Subcutaneous abdominal adipose tissue (tissue), 5 donors: ENCODE results near the gene ESYT2.

Experiments used
- H3K27ac ChIP-seq: one replicate; pipeline ENCODE4 v1.7.0; 2013; ENCODE audit warnings: low read depth, mild to moderate bottlenecking, inconsistent platforms, low read length, moderate library complexity
- H3K27me3 ChIP-seq, 5 donors: one replicate each; pipeline ENCODE4 v1.7.0; 2013; ENCODE audit warnings: low read length in 5 of 5, inconsistent platforms in 1 of 5; ENCODE audit not compliant: control insufficient read depth in 5 of 5, insufficient read depth in 4 of 5
- H3K36me3 ChIP-seq, 5 donors: one replicate each; pipeline ENCODE4 v1.7.0; 2013; ENCODE audit warnings: low read length in 5 of 5; ENCODE audit not compliant: control insufficient read depth in 5 of 5, insufficient read depth in 5 of 5
- H3K4me1 ChIP-seq, 5 donors: one replicate each; pipeline ENCODE4 v1.7.0; 2013; ENCODE audit warnings: low read length in 5 of 5, mild to moderate bottlenecking in 3 of 5, moderate library complexity in 1 of 5; ENCODE audit not compliant: control insufficient read depth in 5 of 5, insufficient read depth in 5 of 5
- H3K4me3 ChIP-seq, 5 donors: one replicate each; pipeline ENCODE4 v1.7.0; 2013; ENCODE audit warnings: low read length in 5 of 5, low read depth in 1 of 5
- H3K9ac ChIP-seq, 5 donors: one replicate each; pipeline ENCODE4 v1.7.0; 2013; ENCODE audit warnings: low read length in 5 of 5, mild to moderate bottlenecking in 4 of 5, moderate library complexity in 3 of 5
- H3K9me3 ChIP-seq, 5 donors: one replicate each; pipeline ENCODE4 v1.7.0; 2013; ENCODE audit warnings: low read length in 5 of 5; ENCODE audit not compliant: control insufficient read depth in 5 of 5
- donor health status: healthy.
- donor health status: healthy.
- donor health status: healthy.
- donor health status: healthy.
- donor health status: healthy.

Gene ESYT2

DNA sequence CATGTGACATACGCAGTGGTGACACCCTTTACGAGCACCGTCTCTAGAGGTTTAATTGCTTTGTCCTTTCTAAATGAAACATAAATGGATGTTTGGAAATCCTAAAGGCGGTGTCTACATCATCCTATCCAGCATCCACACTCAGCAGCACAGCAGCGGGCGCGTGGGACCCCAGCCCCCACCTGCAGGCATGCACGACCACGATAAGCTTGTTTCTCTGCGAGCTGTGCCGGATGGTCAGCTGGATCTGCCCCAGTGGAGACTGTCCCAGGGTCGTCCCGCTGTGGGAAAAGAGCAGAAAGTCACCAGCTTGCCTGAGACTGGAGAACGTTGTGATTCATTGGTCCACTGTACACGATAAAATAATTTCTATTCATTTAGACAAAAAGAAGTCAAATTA, 90.5 kb downstream of the ESYT2 start:
- Histone ChIP-seq H3K9me3 (no peaks in the 10 kb centered on the region), H3K27ac (no peak overlapping the region), H3K27me3 (no peaks in the 10 kb centered on the region), H3K4me1 (peaks cover 0 to 22% (median 15%) of the 10 kb centered on the region in 5 donors), H3K36me3 (peaks cover 11 to 97% (median 90%) of the 10 kb centered on the region in 5 donors), H3K9ac (no peak overlapping the region), H3K4me3 (no peak overlapping the region)

DNA sequence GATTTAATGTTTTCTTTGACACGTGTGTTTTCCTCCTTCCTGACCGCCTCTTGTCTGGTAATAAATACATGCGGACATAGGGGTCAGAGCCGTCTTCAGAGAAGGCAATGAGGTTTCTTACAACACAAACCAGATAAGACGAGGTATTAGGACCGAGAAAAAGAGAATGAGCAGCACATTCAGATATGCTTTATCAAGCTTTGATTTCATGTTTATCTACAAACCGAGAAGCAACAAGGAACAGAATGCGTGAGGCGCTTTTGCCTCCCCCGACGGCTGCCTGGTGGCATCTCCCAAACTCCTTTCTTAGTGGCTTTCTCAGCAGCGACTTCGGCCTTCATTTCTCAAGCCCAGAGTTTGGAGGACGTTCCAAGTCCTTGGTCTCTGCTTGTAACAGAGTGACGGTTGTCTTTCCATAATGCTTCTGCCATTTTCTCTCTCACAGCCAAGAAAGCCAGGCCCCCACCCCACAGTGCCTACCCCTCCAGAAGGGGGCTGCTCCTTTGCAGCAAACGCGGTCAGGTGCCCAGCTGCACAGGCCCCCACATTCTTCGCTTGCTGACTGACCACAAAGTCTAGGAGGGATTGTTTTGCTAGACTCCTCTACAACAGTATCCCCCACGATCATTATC, 92.1 kb downstream of the ESYT2 start:
- H3K9me3 ChIP-seq = no peaks in the 10 kb centered on the region
- H3K4me1 ChIP-seq = peaks cover 0 to 22% (median 15%) of the 10 kb centered on the region in 5 donors
- no peak overlapping the region for H3K9ac ChIP-seq
- H3K27ac ChIP-seq = no peak overlapping the region
- H3K4me3 ChIP-seq = no peak overlapping the region
- H3K27me3 ChIP-seq = no peaks in the 10 kb centered on the region
- peaks cover 16 to 90% (median 86%) of the 10 kb centered on the region in 5 donors for H3K36me3 ChIP-seq

DNA sequence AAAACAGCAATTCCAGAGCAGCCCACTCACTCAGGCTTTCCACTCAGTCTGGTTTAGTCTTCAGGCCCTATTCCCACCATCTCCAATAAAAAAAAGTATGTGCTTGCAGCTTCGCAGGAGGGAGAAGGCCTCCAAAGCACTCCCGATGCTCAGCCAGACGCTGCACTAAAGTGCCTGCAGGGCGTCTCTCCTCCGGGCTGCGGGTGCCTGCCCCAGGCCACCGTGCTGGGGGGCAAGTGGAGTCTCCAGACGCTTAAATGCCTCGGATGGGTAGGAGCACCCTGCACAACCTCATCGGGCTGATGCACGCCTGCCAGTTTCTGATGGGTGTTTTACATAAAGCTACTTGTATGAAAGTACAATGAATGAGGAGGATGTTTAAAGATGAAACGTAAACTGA, 93.4 kb downstream of the ESYT2 start:
- H3K4me1 ChIP-seq = peaks cover 0 to 17% (median 14%) of the 10 kb centered on the region in 5 donors
- H3K27ac ChIP-seq = no peak overlapping the region
- no peak overlapping the region for H3K9ac ChIP-seq
- no peaks in the 10 kb centered on the region for H3K9me3 ChIP-seq
- no peaks in the 10 kb centered on the region for H3K27me3 ChIP-seq
- peaks cover 19 to 84% (median 79%) of the 10 kb centered on the region in 5 donors for H3K36me3 ChIP-seq
- H3K4me3 ChIP-seq = no peak overlapping the region

DNA sequence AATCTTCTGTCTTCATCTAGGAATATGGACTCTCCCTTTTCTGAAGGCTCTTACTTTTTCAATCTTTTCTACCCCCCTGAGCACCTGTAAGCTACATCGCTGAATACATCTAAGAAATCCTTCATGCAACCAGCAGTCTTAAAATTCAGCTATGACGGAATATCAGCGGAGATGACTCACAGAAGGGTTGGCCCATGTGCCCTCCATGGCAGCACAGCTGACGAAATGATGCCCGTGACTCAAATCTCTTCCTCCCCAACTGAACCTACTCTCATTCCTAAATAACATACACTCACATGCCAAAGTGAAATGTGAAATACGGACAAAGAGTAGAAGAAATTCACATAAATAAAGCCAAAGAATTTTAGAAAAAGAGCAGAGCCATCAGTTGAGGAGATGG, 94.4 kb downstream of the ESYT2 start:
- H3K9ac ChIP-seq = no peak overlapping the region
- peaks cover 21 to 84% (median 79%) of the 10 kb centered on the region in 5 donors for H3K36me3 ChIP-seq
- H3K9me3 ChIP-seq = no peaks in the 10 kb centered on the region
- H3K4me3 ChIP-seq = no peak overlapping the region
- no peak overlapping the region for H3K27ac ChIP-seq
- no peaks in the 10 kb centered on the region for H3K27me3 ChIP-seq
- H3K4me1 ChIP-seq = peaks cover 0 to 12% (median 5%) of the 10 kb centered on the region in 5 donors

DNA sequence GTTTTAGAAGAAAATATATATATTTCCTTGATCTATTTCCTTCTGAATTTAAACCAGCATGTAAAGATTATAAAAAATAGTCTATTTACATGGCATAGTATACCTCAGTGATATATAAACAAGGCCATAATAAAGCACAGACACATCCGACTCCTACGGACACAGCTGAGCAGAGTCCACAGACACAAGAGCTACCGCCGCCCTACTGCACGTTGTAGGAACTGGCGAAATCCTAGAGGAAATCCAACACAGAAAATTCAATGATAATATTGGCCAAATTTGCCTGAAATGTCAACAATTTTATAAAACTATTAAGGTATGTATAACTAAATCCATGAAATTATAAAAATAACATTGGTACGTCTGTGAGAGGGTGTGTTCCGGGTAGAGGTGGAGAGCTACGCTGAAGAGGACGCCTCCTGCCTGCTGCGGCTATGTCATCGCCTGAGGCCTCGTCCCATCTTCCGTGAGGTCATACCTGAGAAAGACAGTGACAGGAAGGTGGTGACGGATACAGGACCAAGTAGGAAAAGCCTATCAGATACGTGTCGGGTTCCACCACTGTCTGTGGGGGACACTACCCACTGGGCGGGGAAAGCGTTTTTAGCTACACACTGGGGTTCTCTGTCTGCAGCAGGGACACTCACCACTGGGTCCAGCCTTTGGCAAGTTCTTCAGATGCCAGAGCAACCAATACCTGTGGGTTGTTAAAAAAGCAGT, 95.4 kb downstream of the ESYT2 start:
- no peak overlapping the region for H3K4me3 ChIP-seq
- no peaks in the 10 kb centered on the region for H3K27me3 ChIP-seq
- no peak overlapping the region for H3K27ac ChIP-seq
- peaks cover 21 to 84% (median 78%) of the 10 kb centered on the region in 5 donors for H3K36me3 ChIP-seq
- H3K9ac ChIP-seq = no peak overlapping the region
- H3K4me1 ChIP-seq = peaks cover 0 to 8% (median 0%) of the 10 kb centered on the region in 5 donors
- no peaks in the 10 kb centered on the region for H3K9me3 ChIP-seq

DNA sequence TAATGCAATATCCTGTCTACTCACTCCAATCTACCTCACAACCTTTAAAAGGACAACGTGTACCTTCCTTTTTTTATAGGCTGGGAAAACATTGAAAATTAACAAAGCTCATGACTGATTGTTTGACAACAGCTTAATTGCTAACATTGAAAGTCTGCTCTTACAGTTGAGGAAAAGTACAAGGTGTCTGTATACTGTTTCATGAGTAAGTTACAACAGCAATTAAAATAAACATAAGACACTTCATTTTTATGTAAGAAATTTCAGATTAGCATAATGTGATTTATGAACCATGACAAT, 96.1 kb downstream of the ESYT2 start:
- Histone ChIP-seq H3K27ac (no peak overlapping the region), H3K4me3 (no peak overlapping the region), H3K36me3 (peaks cover 21 to 76% (median 72%) of the 10 kb centered on the region in 5 donors), H3K9me3 (no peaks in the 10 kb centered on the region), H3K4me1 (peaks cover 0 to 8% (median 0%) of the 10 kb centered on the region in 5 donors), H3K27me3 (no peaks in the 10 kb centered on the region), H3K9ac (no peak overlapping the region)

DNA sequence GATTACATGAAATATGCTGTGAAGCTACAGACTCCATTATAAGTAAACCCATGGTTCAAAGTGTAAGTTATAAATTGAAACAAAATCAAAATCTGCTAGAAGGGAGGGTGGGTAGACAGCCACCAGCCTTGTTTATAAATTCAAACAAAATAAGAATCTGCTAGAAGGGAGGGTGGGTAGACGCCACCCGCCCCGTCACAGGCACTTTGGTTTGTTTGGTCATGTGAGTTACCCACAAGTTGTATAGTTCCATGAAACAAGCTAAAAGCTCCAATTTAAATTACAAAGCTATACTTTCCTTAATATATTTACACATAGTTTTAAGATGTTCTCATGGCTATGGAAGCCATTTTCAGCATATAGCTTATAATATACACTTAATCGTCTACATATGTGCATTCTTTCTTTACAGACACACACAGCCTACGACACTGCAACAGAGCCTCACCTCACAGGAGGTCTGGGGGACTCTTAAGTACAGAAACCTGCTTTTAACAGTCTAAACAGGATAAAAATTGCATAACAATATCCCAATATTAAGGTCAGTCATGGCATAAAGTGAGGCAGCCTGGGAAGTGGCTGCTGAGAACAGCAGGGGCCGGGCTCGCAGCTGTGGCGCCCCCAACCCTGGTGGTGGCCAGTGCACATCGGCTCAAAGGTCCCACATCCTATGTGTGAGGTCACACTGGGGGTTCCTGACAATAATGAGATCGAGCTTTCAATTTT, 96.7 kb downstream of the ESYT2 start:
- no peaks in the 10 kb centered on the region for H3K27me3 ChIP-seq
- H3K27ac ChIP-seq = no peak overlapping the region
- H3K36me3 ChIP-seq = peaks cover 21 to 73% (median 67%) of the 10 kb centered on the region in 5 donors
- H3K9ac ChIP-seq = no peak overlapping the region
- H3K4me1 ChIP-seq = peaks cover 0 to 8% (median 0%) of the 10 kb centered on the region in 5 donors
- no peak overlapping the region for H3K4me3 ChIP-seq
- H3K9me3 ChIP-seq = no peaks in the 10 kb centered on the region

DNA sequence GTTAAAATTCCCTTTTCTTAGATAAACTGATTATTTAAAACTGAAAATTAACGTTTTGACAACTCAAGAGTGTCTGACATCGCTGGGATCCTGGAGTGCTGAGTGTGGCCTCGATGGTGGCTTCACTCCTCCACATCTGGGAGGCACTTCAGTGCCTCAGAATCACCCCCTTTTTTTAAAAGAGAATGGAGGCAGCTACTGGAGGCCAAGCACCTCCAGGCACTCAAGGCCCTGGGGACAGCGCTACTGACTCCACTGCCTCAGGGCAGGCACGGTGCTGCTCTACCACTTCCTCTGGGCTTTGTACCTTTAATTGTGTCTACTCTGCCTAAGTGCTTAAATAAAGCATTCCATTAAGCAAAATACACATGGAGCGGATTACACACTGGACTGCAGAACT, 97.5 kb downstream of the ESYT2 start:
- Histone ChIP-seq H3K9me3 (no peaks in the 10 kb centered on the region), H3K27me3 (no peaks in the 10 kb centered on the region), H3K4me3 (no peak overlapping the region), H3K36me3 (peaks cover 19 to 65% (median 58%) of the 10 kb centered on the region in 5 donors), H3K9ac (no peak overlapping the region), H3K4me1 (peaks cover 0 to 8% (median 0%) of the 10 kb centered on the region in 5 donors), H3K27ac (no peak overlapping the region)

DNA sequence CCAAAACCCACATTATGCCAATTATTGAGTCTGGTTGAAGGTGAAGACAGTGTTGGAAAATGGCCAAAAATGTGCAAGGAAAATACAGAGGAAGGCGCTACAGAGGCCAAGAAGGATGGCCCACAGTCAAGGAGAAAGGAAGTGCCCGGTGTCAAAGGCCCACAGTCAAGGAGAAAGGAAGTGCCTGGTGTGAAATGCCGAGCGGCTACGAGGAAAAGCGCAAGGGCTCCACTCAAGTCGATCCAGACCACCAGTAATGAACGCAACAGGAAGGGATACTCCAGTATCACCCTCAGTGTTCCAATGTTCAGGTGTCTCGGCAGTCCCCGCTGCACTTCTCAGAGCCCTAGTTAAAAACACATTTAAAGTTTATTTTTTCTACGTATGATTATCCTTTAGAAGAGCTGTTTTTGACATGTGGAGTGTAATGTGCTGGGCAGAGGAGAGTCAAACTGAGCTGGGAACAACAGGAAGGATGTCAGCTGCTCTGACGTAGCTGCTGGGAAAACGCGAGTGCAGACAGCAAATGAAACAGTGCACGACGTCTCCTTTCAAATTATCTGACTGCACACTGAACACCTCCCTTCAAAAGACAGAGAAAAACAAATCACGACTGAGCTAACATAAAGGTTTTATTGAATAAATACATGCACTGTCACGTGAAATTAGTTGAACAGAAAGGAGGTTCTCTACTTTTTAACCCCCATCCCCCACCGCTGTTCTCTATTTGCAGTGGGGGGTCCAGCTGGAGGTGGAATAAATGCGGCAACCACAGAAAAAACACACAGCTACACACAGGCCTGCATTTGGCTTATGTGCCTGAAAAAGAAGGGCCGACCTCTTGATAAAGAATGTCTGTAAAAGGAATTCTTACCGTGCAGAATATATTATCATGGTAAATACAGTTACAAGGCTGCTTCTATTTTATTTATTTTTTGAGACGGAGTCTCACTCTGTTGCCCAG, 98.6 kb downstream of the ESYT2 start:
- H3K9me3 ChIP-seq = no peaks in the 10 kb centered on the region
- H3K27me3 ChIP-seq = no peaks in the 10 kb centered on the region
- H3K9ac ChIP-seq = no peak overlapping the region
- H3K36me3 ChIP-seq = peaks cover 17 to 54% (median 47%) of the 10 kb centered on the region in 5 donors
- H3K27ac ChIP-seq = no peak overlapping the region
- no peak overlapping the region for H3K4me3 ChIP-seq
- peaks cover 0 to 8% (median 0%) of the 10 kb centered on the region in 5 donors for H3K4me1 ChIP-seq
